Stimulated activated CD8-positive, alpha-beta memory T cell treated with anti-CD3 and anti-CD28 coated beads, Interleukin-4, amount 100 ng/mL, for 24 hours (primary cell): ENCODE data around the gene ADCY1.

Source experiments
- DNase-seq: peaks from one replicate; pipeline ENCODE4 v3.0.0-alpha.2; 2020; ENCODE audit warnings: low read depth

The ADCY1 gene

GRCh38 chr7:45695249-45695995 lies 121.3 kb downstream of the ADCY1 start:
- DNase-seq = no peak

GRCh38 chr7:45696476-45696875 lies 122.3 kb downstream of the ADCY1 start:
- DNase-seq = no peak

GRCh38 chr7:45697576-45698136 lies 123.5 kb downstream of the ADCY1 start:
- DNase-seq = no peak

- DNase-seq = no peak
Observed at GRCh38 chr7:45698303-45699014, 124.3 kb downstream of the ADCY1 start.

- no peak for DNase-seq
Observed at GRCh38 chr7:45699015-45699309, 124.8 kb downstream of the ADCY1 start.

- no peak for DNase-seq
Observed at GRCh38 chr7:45699726-45700390, 125.7 kb downstream of the ADCY1 start.

- no peak for DNase-seq
Observed at GRCh38 chr7:45700556-45700955, 126.4 kb downstream of the ADCY1 start.

GRCh38 chr7:45701701-45702510 lies 127.7 kb downstream of the ADCY1 start:
- no peak for DNase-seq

- no peak for DNase-seq
Observed at GRCh38 chr7:45702751-45703150, 128.6 kb downstream of the ADCY1 start.

- DNase-seq = no peak
Observed at GRCh38 chr7:45703373-45703821, 129.2 kb downstream of the ADCY1 start.

GRCh38 chr7:45703911-45704682 lies 129.9 kb downstream of the ADCY1 start:
- DNase-seq = no peak

GRCh38 chr7:45704683-45705016 lies 130.5 kb downstream of the ADCY1 start:
- no peak for DNase-seq

- no peak for DNase-seq
Observed at GRCh38 chr7:45708046-45708950, 134.1 kb downstream of the ADCY1 start.

GRCh38 chr7:45709168-45710042 lies 135.2 kb downstream of the ADCY1 start:
- DNase-seq = no peak

GRCh38 chr7:45710271-45711160 lies 136.3 kb downstream of the ADCY1 start:
- no peak for DNase-seq

- DNase-seq = no peak
Observed at GRCh38 chr7:45711161-45711490, 137.0 kb downstream of the ADCY1 start.

GRCh38 chr7:45712057-45712689 lies 138.0 kb downstream of the ADCY1 start:
- no peak for DNase-seq
